Cardiac fibroblast (primary cell): ENCODE measurements around the gene ZNF43.
"Not testable (repeated sequence)": the region's sequence is repeated elsewhere in the genome, so short reads cannot be mapped to it uniquely, and the experiment has no call there.

Experiments
- DNase-seq, 2 donors: peaks; one replicate each; pipeline versions ENCODE4 v3.0.0 to v3.0.0-alpha.2; 2010; ENCODE audit warnings: low read depth in 2 of 2
- H3K4me3 ChIP-seq, 2 donors: replicated peaks in 1 of 2; 1 replicate in 1 of 2; 2 replicates in 1 of 2; pipeline ENCODE4 v1.5.1; 2011; ENCODE audit warnings: low read depth in 2 of 2, low read length in 2 of 2, mild to moderate bottlenecking in 2 of 2, moderate library complexity in 1 of 2
- CTCF ChIP-seq: IDR thresholded peaks from one replicate; pipeline ENCODE4 v1.5.1; 2011; ENCODE audit warnings: low read depth, mild to moderate bottlenecking, low read length, inconsistent platforms

The ZNF43 gene

DNA sequence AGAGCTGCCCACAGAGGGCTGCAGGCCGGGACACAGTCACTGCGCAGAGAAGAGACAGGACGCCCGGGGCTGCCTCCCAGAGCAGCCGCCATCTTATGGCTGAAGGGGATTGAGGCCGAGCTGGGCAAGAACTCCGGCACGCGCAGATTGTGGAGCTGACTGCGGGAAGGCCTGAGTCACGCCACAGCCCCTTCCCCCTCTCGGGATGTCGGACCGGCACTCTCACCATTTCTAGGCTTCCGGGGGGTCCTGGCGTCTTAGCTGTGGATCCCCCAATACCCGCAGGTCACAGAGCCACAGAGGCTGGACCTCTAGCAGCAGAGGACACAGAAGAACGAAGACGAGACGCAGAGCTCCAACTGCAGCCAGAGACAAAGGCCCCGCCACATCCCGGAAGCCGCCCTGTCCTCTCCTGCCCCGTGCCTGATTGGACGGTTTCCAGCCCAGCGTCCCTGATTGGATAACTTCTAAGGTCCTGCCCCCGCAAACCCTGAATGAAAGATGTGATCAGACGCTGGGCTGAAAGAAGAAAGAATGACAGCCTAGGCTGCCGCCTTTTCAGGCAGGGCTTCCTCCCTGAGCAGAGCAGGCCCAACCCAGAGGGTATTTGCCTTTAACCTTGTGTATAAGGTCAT is at the start of gene ZNF43:
TSS of gene ZNF43 (minus strand) at position 373 of the 635 bp plus-strand sequence. CDS start at position 229, 144 bp downstream.
- peak within 1 kb of the TSS; percentile 62 to 81 for H3K4me3 ChIP-seq
- TF ChIP-seq CTCF, result no peak

DNA sequence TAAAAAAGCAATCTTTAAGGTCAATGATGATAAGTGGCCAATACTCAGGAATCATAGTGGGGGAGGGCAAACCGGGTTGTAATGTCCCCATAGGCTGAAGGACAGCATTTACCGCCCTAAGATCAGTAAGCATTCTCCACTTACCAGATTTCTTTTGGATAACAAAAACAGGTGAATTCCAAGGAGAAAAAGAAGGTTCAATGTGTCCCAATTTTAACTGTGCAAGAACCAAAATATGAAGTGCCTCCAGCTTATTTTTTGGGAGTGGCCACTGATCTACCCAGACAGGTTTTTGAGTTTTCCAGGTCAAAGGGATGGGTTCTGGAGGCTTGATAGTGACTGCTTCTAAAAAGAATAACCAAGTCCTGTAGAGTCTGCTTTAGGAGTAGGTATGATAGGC is 49.5 kb upstream of the ZNF43 start:
- DNase-seq, H3K4me3 ChIP-seq: not testable (repeated sequence)

More for the DNA sequence above, at the start of gene ZNF43:
- peak; percentile 95 to 97 for DNase-seq

DNA sequence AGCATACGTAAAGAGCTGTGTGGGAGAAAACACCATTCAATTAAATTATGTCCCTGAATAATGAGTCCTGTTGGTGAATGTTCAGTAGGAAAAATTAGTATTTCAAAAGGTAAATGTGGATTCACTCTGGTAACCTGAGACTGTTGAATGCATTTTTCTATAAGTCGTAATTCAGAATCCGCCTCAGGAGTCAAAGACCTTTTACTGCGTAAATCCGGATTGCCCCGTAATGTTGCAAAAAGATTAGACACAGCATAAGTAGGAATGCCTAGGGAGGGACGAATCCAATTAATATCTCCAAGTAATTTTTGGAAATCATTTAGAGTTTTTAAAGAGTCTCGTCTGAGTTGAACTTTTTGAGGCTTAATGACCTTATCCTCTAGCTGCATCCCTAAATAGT is 48.8 kb upstream of the ZNF43 start:
- DNase-seq, result not testable (repeated sequence)

GRCh38 chr19:21883516-21883915 is 47.5 kb upstream of the ZNF43 start:
- no peak for DNase-seq
- no peak for TF ChIP-seq CTCF
- no peak overlapping the region for H3K4me3 ChIP-seq

More for the DNA sequence above, 48.8 kb upstream of the ZNF43 start:
- not testable (repeated sequence) for H3K4me3 ChIP-seq

- TF ChIP-seq CTCF, result peak; percentile 8
- not testable (repeated sequence) for H3K4me3 ChIP-seq
- DNase-seq, result peak in 1 of 2 donors; percentile 2
These were observed 44.8 kb upstream of the ZNF43 start for GRCh38 chr19:21880761-21881160.

DNA sequence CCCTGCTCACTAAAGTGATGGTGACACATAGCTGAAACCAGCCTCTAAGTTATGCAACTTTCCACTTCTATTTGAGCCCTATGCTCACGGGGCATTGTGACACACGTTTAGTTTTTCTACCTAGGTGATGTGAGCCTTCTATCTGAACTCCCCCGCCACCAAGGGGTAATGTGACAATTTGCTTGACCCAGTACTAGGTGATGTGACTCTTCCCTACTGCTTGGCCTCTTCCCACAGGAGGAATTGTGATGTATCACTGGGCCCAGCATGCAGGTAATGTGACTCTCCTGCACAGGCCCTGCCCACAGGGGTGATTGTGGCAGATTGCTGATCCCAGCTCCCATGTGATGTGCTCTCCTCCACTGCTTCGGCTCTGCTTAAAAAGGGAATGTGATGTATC is 42.7 kb upstream of the ZNF43 start:
- H3K4me3 ChIP-seq, result no peak overlapping the region
- no peak for TF ChIP-seq CTCF
- no peak for DNase-seq

GRCh38 chr19:21877976-21878375 is 42.0 kb upstream of the ZNF43 start:
- no peak for DNase-seq
- no peak for TF ChIP-seq CTCF
- no peak overlapping the region for H3K4me3 ChIP-seq

DNA sequence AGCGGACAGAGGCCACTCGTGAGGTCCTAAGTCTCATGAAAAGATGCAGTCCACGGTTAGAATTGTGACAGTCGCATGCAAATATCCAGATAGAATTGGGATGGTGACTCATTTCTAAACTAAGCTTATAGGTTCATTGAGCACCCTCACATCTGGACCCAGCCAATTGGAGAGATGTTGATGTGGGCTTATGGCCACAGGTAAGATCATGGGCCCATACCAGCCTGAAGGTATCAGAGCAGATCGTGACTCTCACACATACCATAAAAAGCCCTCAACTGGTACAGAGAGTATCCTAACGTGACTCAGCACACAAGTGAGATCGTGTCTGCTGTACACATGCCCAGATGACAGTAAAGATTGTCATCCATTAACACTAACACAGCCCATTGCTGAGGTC is 40.6 kb upstream of the ZNF43 start:
- DNase-seq, H3K4me3 ChIP-seq: not testable (repeated sequence)
